Endothelial cell of umbilical vein (primary cell): ENCODE results near the gene GPR137.

ENCODE experiments used
- CTCF ChIP-seq, 2 donors: IDR thresholded peaks; 1 replicate in 1 of 2; 2 replicates in 1 of 2; pipeline ENCODE4 v1.5.1; 2011; ENCODE audit warnings: low read length in 2 of 2, mild to moderate bottlenecking in 2 of 2, moderate library complexity in 2 of 2, control low read depth in 1 of 2, inconsistent platforms in 1 of 2, low read depth in 1 of 2; ENCODE audit not compliant: insufficient read depth in 1 of 2; ENCODE audit errors: extremely low read depth in 1 of 2
- EZH2 ChIP-seq: IDR thresholded peaks from 2 replicates; pipeline ENCODE4 v1.6.1; 2012; ENCODE audit warnings: borderline replicate concordance, low read depth, mild to moderate bottlenecking, moderate library complexity, low read length, inconsistent platforms; ENCODE audit not compliant: severe bottlenecking
- FOS ChIP-seq: IDR thresholded peaks from 2 replicates; pipeline ENCODE4 v1.6.1; 2011; ENCODE audit warnings: mild to moderate bottlenecking, low read length, moderate library complexity, borderline replicate concordance; ENCODE audit not compliant: insufficient read depth
- GATA2 ChIP-seq: IDR thresholded peaks from 2 replicates; pipeline ENCODE4 v1.7.0; 2011; ENCODE audit warnings: low read depth, mild to moderate bottlenecking, moderate library complexity, mixed read lengths, low read length; ENCODE audit not compliant: insufficient read length, insufficient read depth
- MAX ChIP-seq: IDR thresholded peaks from 2 replicates; pipeline ENCODE4 v1.6.1; 2011; ENCODE audit not compliant: insufficient read depth, insufficient read length
- POLR2A ChIP-seq: IDR thresholded peaks from 2 replicates; pipeline ENCODE4 v1.6.1; 2012; ENCODE audit warnings: low read depth, mild to moderate bottlenecking, control low read depth, low read length
- POLR2AphosphoS5 ChIP-seq: IDR thresholded peaks from 2 replicates; pipeline ENCODE4 v1.6.1; 2012; ENCODE audit warnings: low read depth, mild to moderate bottlenecking, control low read depth, low read length, moderate library complexity; ENCODE audit not compliant: insufficient read depth

- TF ChIP-seq CTCF (IDR thresholded peaks at IDR 0.05; ENCODE audit: extremely low read depth in 1 of 2, insufficient read depth in 1 of 2, low read depth in 1 of 2, low read length in 2 of 2): no peak
- no peak for TF ChIP-seq POLR2A
- TF ChIP-seq POLR2AphosphoS5: no peak
- no peak for TF ChIP-seq EZH2
- no peak for TF ChIP-seq MAX
- no peak for TF ChIP-seq FOS
- TF ChIP-seq GATA2: no peak
Observed at GRCh38 chr11:64289002-64289564, 3.4 kb downstream of the GPR137 start.
